OCI-LY3 (cell line): ENCODE measurements around the gene USP54.

Experiments used
- EZH2phosphoT487 ChIP-seq: fragments of 200-600 bp; shearing (Covaris generic); IDR thresholded peaks from 2 replicates; pipeline ENCODE4 v1.6.1; 2018; ENCODE audit warnings: antibody characterized with exemption, mixed run types, low read depth
- TF ChIP-seq, protein P1 (sequence below): fragments of 200-600, 300-600 bp; sonication (generic); IDR thresholded peaks from 2 replicates; pipeline ENCODE4 v1.5.1; 2014; ENCODE audit warnings: antibody characterized with exemption, low read length, low read depth

DNA sequence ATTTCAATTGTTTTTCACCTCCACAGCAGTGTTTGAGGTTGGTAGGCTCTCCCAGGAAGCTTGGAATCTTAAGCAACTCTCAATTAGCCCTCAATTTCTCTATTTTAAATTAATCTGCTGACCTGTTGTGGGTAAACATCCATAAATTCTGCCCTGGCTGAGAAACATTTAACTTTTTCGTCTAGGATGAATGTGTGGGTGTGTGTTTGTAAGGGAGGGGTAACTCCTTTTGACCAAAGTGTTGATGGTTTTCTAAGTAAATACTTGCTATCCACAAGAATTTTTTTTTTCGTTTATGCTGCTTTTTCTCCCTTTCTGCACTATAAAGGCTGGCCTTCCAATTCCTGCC is 96.3 kb downstream of the USP54 start:
- TF ChIP-seq, protein P1, sequence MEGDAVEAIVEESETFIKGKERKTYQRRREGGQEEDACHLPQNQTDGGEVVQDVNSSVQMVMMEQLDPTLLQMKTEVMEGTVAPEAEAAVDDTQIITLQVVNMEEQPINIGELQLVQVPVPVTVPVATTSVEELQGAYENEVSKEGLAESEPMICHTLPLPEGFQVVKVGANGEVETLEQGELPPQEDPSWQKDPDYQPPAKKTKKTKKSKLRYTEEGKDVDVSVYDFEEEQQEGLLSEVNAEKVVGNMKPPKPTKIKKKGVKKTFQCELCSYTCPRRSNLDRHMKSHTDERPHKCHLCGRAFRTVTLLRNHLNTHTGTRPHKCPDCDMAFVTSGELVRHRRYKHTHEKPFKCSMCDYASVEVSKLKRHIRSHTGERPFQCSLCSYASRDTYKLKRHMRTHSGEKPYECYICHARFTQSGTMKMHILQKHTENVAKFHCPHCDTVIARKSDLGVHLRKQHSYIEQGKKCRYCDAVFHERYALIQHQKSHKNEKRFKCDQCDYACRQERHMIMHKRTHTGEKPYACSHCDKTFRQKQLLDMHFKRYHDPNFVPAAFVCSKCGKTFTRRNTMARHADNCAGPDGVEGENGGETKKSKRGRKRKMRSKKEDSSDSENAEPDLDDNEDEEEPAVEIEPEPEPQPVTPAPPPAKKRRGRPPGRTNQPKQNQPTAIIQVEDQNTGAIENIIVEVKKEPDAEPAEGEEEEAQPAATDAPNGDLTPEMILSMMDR = no peak
- TF ChIP-seq EZH2phosphoT487 = no peak
